Right lobe of liver (tissue), 6 donors: ENCODE results near the gene AGFG2. TPM values are rescaled to one million over a fixed set of nuclear protein-coding genes. Genes with fewer than 3 reads are reported as not detected.

Experiments used
- ATAC-seq, 4 donors: fragments of 200-7000 bp; cut with Tn5 transposase; one replicate each; pipeline ENCODE4 v1.9.1; 2020; ENCODE audit warnings: mild to moderate bottlenecking in 4 of 4, moderate library complexity in 4 of 4
- DNase-seq, 3 donors: peaks; one replicate each; pipeline ENCODE4 v3.0.0-alpha.2; 2020
- H3K27ac ChIP-seq, 3 donors: fragments of 200-600 bp; one replicate each; pipeline ENCODE4 v1.8.0; 2022
- H3K27me3 ChIP-seq, 2 donors: fragments of 200-600 bp; one replicate each; pipeline ENCODE4 v1.8.0; 2022
- H3K36me3 ChIP-seq, 4 donors: fragments of 200-600 bp; sonication (generic) in 1 of 4; one replicate each; pipeline versions ENCODE4 v1.5.1 to v1.8.0; 2017 to 2022; ENCODE audit warnings: control low read depth in 1 of 4
- H3K4me1 ChIP-seq, 4 donors: fragments of 200-600 bp; sonication (generic) in 1 of 4; one replicate each; pipeline versions ENCODE4 v1.5.1 to v1.8.0; 2017 to 2022; ENCODE audit warnings: control low read depth in 1 of 4
- H3K4me3 ChIP-seq, 3 donors: fragments of 200-600 bp; one replicate each; pipeline ENCODE4 v1.8.0; 2022
- H3K9me3 ChIP-seq, 4 donors: fragments of 200-600 bp; sonication (generic) in 1 of 4; one replicate each; pipeline versions ENCODE4 v1.5.1 to v1.8.0; 2017 to 2022; ENCODE audit warnings: control low read depth in 1 of 4
- POLR2A ChIP-seq: fragments of 450-650 bp; IDR thresholded peaks from one replicate; pipeline ENCODE4 v1.6.1; 2017; ENCODE audit warnings: antibody characterized with exemption, mild to moderate bottlenecking
- WGBS: methylation state at CpG from one replicate; pipeline ENCODE4 v1.1.6; 2018; ENCODE audit warnings: low coverage, low lambda C conversion rate; ENCODE audit not compliant: insufficient coverage; ENCODE audit errors: missing lambda C conversion rate; 5-methylcytosine and 5-hydroxymethylcytosine counted together
- intact Hi-C, 2 donors: fragments of 100-400 bp; cut with DNase I; formaldehyde crosslinking; loops; one replicate each; pipeline versions ENCODE4 v1.11.2 to v1.14.1; 2022
- total RNA-seq, 6 experiments: library from RNA; depleted of rRNA in 2 of 6; stranded (reverse); fragments of >200 nt in 2 of 6; fragmentation: NEBNext Ultra II Directional in 3 of 6; extraction: Animal tissue kit (Norgen Biotek cat#: 25700) in 3 of 6; gene quantifications; one replicate each; pipeline versions ENCODE4 v1.1.0 to v1.2.4, GENCODE V29; 2016 to 2023
- TF ChIP-seq, protein P1 (sequence below), 4 donors: fragments of 200-600 bp in 3 of 4; fragments of 450-650 bp in 1 of 4; IDR thresholded peaks; one replicate each; pipeline versions ENCODE4 v1.5.1 to v1.8.0; 2016 to 2022; ENCODE audit warnings: antibody characterized with exemption in 4 of 4, mild to moderate bottlenecking in 2 of 4
- donor health status: DM: no; HTN: yes; CAD: no.
- donor health status: DM: no; HTN: no; CAD: no.
- donor health status: DM: no; HTN: no; CAD: no.
- donor health status: DM: no; HTN: yes; CAD: no.
- donor health status: DM: no; HTN: yes; CAD: no.

The AGFG2 gene
- total RNA-seq, 6 experiments from 2014 or later: 52.9 to 86.3 (median 69.8) TPM

DNA sequence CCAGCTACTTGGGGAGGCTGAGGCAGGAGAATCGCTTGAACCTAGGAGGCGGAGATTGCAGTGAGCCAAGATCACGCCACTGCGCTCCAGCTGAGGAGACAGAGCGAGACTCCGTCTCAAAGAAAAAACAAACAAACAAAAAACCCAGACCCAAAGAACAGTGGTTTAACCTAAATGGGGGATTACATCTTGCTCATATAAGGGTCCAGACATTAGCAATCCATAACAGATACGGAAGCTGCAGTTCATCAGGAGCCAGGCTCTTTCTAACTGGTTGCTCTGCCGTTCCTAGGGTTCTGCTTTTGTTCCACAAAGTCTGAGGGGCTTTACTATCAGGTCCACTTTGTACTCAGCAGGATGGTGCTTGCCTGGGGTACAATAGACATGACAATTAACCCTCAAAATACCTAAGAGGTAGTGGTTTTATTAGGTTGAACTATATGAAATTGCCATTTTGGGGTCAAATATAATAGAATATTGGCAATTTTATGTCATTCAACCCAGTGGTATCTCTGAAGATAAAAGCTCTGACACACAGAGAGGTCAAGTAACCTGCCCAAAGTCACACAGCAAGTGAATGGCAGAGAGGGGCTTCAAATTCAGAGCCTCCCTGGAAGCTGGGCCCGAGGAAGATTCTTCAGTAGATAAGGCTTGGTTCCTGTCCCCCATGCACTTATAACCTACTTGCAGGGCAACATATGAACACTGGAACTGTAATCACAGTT lies 34.0 kb upstream of the AGFG2 start:
- Histone ChIP-seq H3K36me3 (no peaks in the 10 kb centered on the region), H3K4me1 (no peaks in the 10 kb centered on the region), H3K9me3 (no peaks in the 10 kb centered on the region), H3K27ac (no peak overlapping the region), H3K27me3 (no peaks in the 10 kb centered on the region), H3K4me3 (no peak overlapping the region)
- TF ChIP-seq POLR2A: no peak
- TF ChIP-seq, protein P1, sequence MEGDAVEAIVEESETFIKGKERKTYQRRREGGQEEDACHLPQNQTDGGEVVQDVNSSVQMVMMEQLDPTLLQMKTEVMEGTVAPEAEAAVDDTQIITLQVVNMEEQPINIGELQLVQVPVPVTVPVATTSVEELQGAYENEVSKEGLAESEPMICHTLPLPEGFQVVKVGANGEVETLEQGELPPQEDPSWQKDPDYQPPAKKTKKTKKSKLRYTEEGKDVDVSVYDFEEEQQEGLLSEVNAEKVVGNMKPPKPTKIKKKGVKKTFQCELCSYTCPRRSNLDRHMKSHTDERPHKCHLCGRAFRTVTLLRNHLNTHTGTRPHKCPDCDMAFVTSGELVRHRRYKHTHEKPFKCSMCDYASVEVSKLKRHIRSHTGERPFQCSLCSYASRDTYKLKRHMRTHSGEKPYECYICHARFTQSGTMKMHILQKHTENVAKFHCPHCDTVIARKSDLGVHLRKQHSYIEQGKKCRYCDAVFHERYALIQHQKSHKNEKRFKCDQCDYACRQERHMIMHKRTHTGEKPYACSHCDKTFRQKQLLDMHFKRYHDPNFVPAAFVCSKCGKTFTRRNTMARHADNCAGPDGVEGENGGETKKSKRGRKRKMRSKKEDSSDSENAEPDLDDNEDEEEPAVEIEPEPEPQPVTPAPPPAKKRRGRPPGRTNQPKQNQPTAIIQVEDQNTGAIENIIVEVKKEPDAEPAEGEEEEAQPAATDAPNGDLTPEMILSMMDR (IDR thresholded peaks at IDR 0.05): no peak
- intact Hi-C loops: no loop called here
- DNase-seq: no peak
- no peak for ATAC-seq
- 88% methylated on average over 6 of the region's 9 CpGs for WGBS

DNA sequence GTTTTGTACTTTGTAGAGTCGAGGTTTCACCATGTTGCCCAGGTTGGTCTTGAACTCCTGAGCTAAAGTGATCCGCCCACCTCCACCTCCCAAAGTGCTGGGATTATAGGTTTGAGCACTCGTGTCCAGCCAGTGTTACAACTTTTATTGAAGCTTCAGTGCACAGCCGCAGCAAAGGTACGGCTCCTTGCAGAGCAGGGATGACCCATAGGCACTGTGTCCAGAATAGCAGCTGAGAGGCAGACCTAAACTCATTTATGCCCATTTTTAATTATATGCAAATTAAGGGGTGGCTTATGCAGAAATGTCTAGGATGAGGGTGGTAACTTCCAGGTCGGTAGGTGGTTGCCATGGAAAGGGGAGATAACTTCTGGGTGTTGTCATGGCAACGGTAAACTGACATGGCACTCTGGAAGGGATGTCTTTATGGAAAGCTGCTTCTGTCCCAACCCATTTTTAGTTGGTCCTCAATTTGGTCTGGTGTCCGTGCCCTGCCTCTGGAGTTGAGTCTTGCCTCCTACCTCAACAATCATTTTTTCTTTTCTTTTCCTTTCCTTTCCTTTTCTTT lies 32.6 kb upstream of the AGFG2 start:
- DNase-seq: no peak
- Histone ChIP-seq H3K27me3 (no peaks in the 10 kb centered on the region), H3K36me3 (no peaks in the 10 kb centered on the region), H3K9me3 (no peaks in the 10 kb centered on the region), H3K4me3 (no peak overlapping the region), H3K4me1 (no peaks in the 10 kb centered on the region), H3K27ac (no peak overlapping the region)
- ATAC-seq: no peak
- intact Hi-C loops: no loop called here
- 67% methylated on average over 7 of the region's 8 CpGs for WGBS
- no peak for TF ChIP-seq POLR2A
- TF ChIP-seq, protein P1 (IDR thresholded peaks at IDR 0.05): no peak

DNA sequence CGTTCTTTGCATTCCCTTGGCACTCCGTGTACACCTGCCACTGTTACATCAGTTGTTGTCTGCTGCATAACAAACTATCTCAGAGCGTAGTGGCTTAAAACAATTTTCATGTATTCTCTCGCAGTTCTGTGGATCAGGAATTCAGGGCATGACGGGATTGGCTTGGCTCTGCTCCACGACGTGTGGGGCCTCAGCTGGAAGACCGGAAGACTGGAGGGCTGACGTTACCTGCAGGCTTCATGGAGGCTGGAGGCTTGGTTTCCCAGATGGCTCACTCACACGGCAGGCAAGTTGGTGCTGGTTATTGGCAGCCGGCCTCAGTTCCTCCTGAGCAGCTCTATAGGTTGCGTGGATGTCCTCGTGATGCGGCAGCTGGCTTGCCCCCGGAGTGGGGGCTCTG lies 29.8 kb upstream of the AGFG2 start:
- no peak for TF ChIP-seq POLR2A
- TF ChIP-seq, protein P1 (IDR thresholded peaks at IDR 0.05): no peak
- Histone ChIP-seq H3K4me1 (no peaks in the 10 kb centered on the region), H3K4me3 (no peak overlapping the region), H3K36me3 (no peaks in the 10 kb centered on the region), H3K9me3 (no peaks in the 10 kb centered on the region), H3K27ac (no peak overlapping the region), H3K27me3 (no peaks in the 10 kb centered on the region)
- intact Hi-C loops: no loop called here
- DNase-seq (no peak), ATAC-seq (no peak)
- WGBS: 53% methylated on average over 6 of the region's 15 CpGs

DNA sequence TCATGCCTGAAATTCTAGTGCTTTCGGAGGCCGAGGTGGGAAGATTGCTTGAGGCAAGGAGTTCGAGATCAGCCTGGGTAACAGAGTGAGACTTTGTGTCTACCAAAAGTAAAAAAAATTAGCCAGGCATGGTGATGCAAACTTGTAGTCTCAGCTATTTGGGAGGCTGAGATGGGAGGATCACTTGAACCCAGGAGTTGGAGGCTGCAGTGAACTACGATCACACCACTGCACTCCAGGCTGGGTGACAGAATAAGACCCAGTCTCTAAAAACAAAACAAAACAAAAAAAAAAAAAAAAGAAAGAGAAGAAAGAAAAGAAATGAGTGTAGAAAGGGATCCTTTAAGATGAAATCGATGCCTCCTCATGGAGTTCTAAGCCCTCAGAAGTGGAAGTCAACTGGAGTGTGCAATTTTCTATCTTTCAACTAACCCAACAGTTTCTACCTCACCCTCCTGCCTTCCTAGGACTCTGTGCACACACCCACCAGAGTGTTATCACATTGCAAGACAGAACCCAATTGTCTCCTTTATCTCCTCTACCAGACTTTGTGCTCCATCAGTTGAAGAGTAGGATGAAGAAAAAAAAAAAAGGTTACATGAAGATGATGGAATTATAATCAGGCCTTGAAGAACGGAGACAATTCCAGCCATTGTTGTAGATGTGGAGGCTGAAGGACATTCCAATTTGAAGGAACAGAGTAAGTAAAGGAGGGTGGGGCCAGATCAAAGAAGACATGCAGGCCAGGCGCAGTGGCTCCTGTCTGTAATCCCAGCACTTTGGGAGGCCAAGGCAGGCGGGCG lies 28.4 kb upstream of the AGFG2 start:
- Histone ChIP-seq H3K27ac (no peak overlapping the region), H3K27me3 (no peaks in the 10 kb centered on the region), H3K4me1 (no peaks in the 10 kb centered on the region), H3K36me3 (no peaks in the 10 kb centered on the region), H3K4me3 (no peak overlapping the region), H3K9me3 (no peaks in the 10 kb centered on the region)
- DNase-seq: no peak
- no peak for ATAC-seq
- intact Hi-C loops: no loop called here
- 89% methylated on average over 9 of the region's 9 CpGs for WGBS
- TF ChIP-seq, protein P1 (IDR thresholded peaks at IDR 0.05): no peak
- no peak for TF ChIP-seq POLR2A
